Gastrocnemius medialis (tissue), 4 donors: Measurements from ENCODE around the gene JPH2. TPM values are rescaled to one million over a fixed set of nuclear protein-coding genes. Genes with fewer than 3 reads are reported as not detected.
A peak's percentile ranks its signal among the peaks of the same experiment; 100 is the strongest.

Experiments used
- ATAC-seq, 2 donors: fragments of 150-250 bp; one replicate each; pipeline ENCODE4 v1.9.1; 2016
- DNase-seq, 2 donors: peaks; one replicate each; pipeline ENCODE4 v3.0.0-alpha.2; 2019
- H3K27ac ChIP-seq, 4 donors: fragments of 200-600 bp; sonication (generic); 1 replicate in 1 of 4; 2 replicates in 3 of 4; pipeline ENCODE4 v1.5.1; 2016 to 2018; ENCODE audit warnings: mild to moderate bottlenecking in 2 of 4, moderate library complexity in 1 of 4
- H3K27me3 ChIP-seq, 3 donors: fragments of 200-600 bp; sonication (generic) in 2 of 3; 1 replicate in 1 of 3; 2 replicates in 2 of 3; pipeline versions ENCODE4 v1.5.1 to v1.6.0; 2016 to 2019; ENCODE audit warnings: mild to moderate bottlenecking in 1 of 3, moderate library complexity in 1 of 3
- H3K36me3 ChIP-seq, 2 donors: fragments of 200-600 bp; sonication (generic) in 1 of 2; one replicate each; pipeline ENCODE4 v1.5.1; 2017 to 2018
- H3K4me1 ChIP-seq, 2 donors: fragments of 200-600 bp; sonication (generic) in 1 of 2; one replicate each; pipeline ENCODE4 v1.5.1; 2016 to 2017; ENCODE audit warnings: mild to moderate bottlenecking in 2 of 2
- H3K4me3 ChIP-seq, 4 donors: fragments of 200-600 bp; sonication (generic) in 3 of 4; 1 replicate in 1 of 4; 2 replicates in 3 of 4; pipeline ENCODE4 v1.5.1; 2016 to 2019; ENCODE audit warnings: mild to moderate bottlenecking in 2 of 4
- H3K9me3 ChIP-seq, 3 donors: fragments of 200-600 bp; sonication (generic) in 2 of 3; 1 replicate in 1 of 3; 2 replicates in 2 of 3; pipeline ENCODE4 v1.5.1; 2016 to 2019
- POLR2A ChIP-seq, 2 donors: fragments of 450-650 bp; IDR thresholded peaks; one replicate each; pipeline ENCODE4 v1.6.1; 2017; ENCODE audit warnings: antibody characterized with exemption in 2 of 2, mild to moderate bottlenecking in 2 of 2, moderate library complexity in 2 of 2
- in situ Hi-C, 4 donors: fragments of 200-750 bp; cut with MboI; loops; one replicate each; pipeline versions ENCODE4 v1.15.0 to v1.8.0; 2017; ENCODE audit warnings: low sequenced_read_pairs in 4 of 4
- intact Hi-C: fragments of 100-400 bp; cut with DNase I; formaldehyde crosslinking; loops from one replicate; pipeline ENCODE4 v1.15.1; 2023; ENCODE audit warnings: low total_unique reads
- total RNA-seq, 4 donors: library from RNA; depleted of rRNA; stranded (reverse); fragments of >200 nt; gene quantifications; one replicate each; pipeline versions ENCODE4 v1.1.0 to v1.2.3, GENCODE V29; 2016
- TF ChIP-seq, protein P1 (sequence below), 5 experiments: fragments of 450-650 bp in 3 of 5; fragments of 200-600 bp in 2 of 5; sonication (generic) in 2 of 5; IDR thresholded peaks in 4 of 5; conservative IDR thresholded peaks in 1 of 5; 1 replicate in 4 of 5; 2 replicates in 1 of 5; pipeline ENCODE4 v1.5.1; 2016 to 2019; ENCODE audit warnings: antibody characterized with exemption in 5 of 5, mild to moderate bottlenecking in 3 of 5, moderate library complexity in 3 of 5

Gene JPH2
- total RNA-seq, 4 donors from 2014 or later, result 18.3 to 86.6 (median 38.0) TPM

GRCh38 chr20:44209686-44210405, 22.9 kb upstream of the JPH2 start:
- peak in 1 of 2 donors; percentile 1 for ATAC-seq

DNA sequence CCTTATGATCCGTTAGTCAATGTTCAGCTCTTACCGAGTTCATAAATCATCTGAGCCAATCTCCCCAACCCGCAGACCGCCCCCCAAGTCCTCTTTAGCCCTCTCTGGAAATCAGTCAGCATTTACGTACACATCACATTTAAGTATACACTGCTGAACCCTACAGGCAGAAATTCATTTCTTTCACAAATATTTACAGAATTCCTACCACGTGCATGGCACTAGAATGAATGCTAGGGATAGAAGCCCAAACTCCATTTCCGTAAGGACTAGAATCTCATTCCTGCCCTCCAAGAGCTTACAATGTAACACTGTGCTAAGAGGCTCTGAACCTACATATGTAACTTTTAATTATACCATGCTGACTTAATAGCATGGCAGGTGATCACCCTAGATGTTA, 21.8 kb upstream of the JPH2 start:
- in situ Hi-C loops, result loop anchor here (25.0 kb wide), 7 partner anchors 254 to 1154 kb away; partner anchors contain the start of genes KCNK15 (in 2 of the 4), PKIG (in 1 of the 4), SDC4 (in 1 of the 4) and SRSF6 (in 1 of the 4)
- Histone ChIP-seq H3K27ac (peak overlapping the region; percentile 97 to 100 (median 98)), H3K27me3 (no peaks in the 10 kb centered on the region), H3K9me3 (no peaks in the 10 kb centered on the region), H3K36me3 (no peaks in the 10 kb centered on the region), H3K4me1 (peaks cover 61 to 67% of the 10 kb centered on the region in 2 donors), H3K4me3 (peak overlapping the region; percentile 90 to 98 (median 95))
- ATAC-seq (no peak), DNase-seq (no peak)
- intact Hi-C loops, result loop anchor here (5.0 to 10.0 kb wide), 3 partner anchors 376 to 1149 kb away; partner anchors contain the start of genes IFT52 and PKIG
- TF ChIP-seq, protein P1, sequence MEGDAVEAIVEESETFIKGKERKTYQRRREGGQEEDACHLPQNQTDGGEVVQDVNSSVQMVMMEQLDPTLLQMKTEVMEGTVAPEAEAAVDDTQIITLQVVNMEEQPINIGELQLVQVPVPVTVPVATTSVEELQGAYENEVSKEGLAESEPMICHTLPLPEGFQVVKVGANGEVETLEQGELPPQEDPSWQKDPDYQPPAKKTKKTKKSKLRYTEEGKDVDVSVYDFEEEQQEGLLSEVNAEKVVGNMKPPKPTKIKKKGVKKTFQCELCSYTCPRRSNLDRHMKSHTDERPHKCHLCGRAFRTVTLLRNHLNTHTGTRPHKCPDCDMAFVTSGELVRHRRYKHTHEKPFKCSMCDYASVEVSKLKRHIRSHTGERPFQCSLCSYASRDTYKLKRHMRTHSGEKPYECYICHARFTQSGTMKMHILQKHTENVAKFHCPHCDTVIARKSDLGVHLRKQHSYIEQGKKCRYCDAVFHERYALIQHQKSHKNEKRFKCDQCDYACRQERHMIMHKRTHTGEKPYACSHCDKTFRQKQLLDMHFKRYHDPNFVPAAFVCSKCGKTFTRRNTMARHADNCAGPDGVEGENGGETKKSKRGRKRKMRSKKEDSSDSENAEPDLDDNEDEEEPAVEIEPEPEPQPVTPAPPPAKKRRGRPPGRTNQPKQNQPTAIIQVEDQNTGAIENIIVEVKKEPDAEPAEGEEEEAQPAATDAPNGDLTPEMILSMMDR (IDR thresholded peaks at IDR 0.05 in 4 of 5, conservative IDR thresholded peaks at IDR 0.05 in 1 of 5), result no peak
- TF ChIP-seq POLR2A (IDR thresholded peaks at IDR 0.05), result peak in 1 of 2 donors; percentile 49

More at GRCh38 chr20:44209686-44210405, 22.9 kb upstream of the JPH2 start:
- intact Hi-C loops, result loop anchor here (2.0 to 10.0 kb wide), 12 partner anchors 23 to 1762 kb away; partner anchors contain the start of genes IFT52, JPH2, PKIG and SERINC3
- peaks cover 51 to 57% of the 10 kb centered on the region in 2 donors for H3K4me1 ChIP-seq
- no peak for TF ChIP-seq POLR2A (IDR thresholded peaks at IDR 0.05)
- TF ChIP-seq, protein P1 (IDR thresholded peaks at IDR 0.05 in 4 of 5, conservative IDR thresholded peaks at IDR 0.05 in 1 of 5), result no peak
- peak overlapping the region; percentile 90 to 98 (median 95) for H3K4me3 ChIP-seq
- H3K9me3 ChIP-seq, result no peaks in the 10 kb centered on the region
- DNase-seq, result peak in 1 of 2 donors; percentile 43
- in situ Hi-C loops, result loop anchor here (10.0 to 25.0 kb wide), 8 partner anchors 252 to 1152 kb away; partner anchors contain the start of genes KCNK15 (in 2 of the 4), PKIG (in 1 of the 4), SDC4 (in 1 of the 4) and SRSF6 (in 1 of the 4)
- H3K27me3 ChIP-seq, result no peaks in the 10 kb centered on the region
- peak overlapping the region; percentile 97 to 100 (median 98) for H3K27ac ChIP-seq
- H3K36me3 ChIP-seq, result no peaks in the 10 kb centered on the region

DNA sequence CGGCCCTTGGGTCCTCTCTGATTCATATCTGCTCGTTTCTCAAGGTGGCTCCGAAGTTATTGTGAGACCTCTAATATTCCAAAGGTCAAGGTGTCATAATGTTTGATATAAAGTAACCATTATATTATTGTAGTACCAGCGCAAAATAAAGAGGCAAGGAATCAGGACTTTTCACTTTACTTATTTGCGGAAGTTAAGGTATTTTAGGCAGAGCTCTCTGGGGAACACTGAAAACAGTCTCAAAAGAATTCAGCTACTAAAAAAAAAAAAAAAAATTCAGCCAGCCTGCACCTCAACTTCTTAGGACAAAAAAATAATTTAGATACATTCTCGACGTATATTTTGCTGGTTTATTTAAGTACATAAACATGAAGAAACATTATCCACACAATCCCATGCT, 21.2 kb upstream of the JPH2 start:
- in situ Hi-C loops, result loop anchor here (25.0 kb wide), 7 partner anchors 254 to 1154 kb away; partner anchors contain the start of genes KCNK15 (in 2 of the 4), PKIG (in 1 of the 4), SDC4 (in 1 of the 4) and SRSF6 (in 1 of the 4)
- no peak for ATAC-seq
- peak overlapping the region; percentile 97 to 100 (median 98) for H3K27ac ChIP-seq

GRCh38 chr20:44207126-44207723, 20.2 kb upstream of the JPH2 start:
- DNase-seq, result no peak
- no peaks in the 10 kb centered on the region for H3K9me3 ChIP-seq
- H3K36me3 ChIP-seq, result peaks cover 0 to 3% of the 10 kb centered on the region in 2 donors
- no peaks in the 10 kb centered on the region for H3K27me3 ChIP-seq
- H3K4me1 ChIP-seq, result peaks cover 67 to 77% of the 10 kb centered on the region in 2 donors
- intact Hi-C loops, result loop anchor here (5.0 to 10.0 kb wide), 3 partner anchors 378 to 1150 kb away; partner anchors contain the start of genes IFT52 and PKIG
- peak; percentile 39 to 45 for ATAC-seq
- TF ChIP-seq POLR2A (IDR thresholded peaks at IDR 0.05), result peak; percentile 45 to 80
- TF ChIP-seq, protein P1 (IDR thresholded peaks at IDR 0.05 in 4 of 5, conservative IDR thresholded peaks at IDR 0.05 in 1 of 5), result no peak
- H3K27ac ChIP-seq, result peak overlapping the region; percentile 97 to 100 (median 98)
- H3K4me3 ChIP-seq, result peak overlapping the region; percentile 90 to 98 (median 95)
- in situ Hi-C loops, result loop anchor here (25.0 kb wide), 7 partner anchors 255 to 1155 kb away; partner anchors contain the start of genes KCNK15 (in 2 of the 4), PKIG (in 1 of the 4), SDC4 (in 1 of the 4) and SRSF6 (in 1 of the 4)

More for the DNA sequence above, 21.2 kb upstream of the JPH2 start:
- Histone ChIP-seq H3K9me3 (no peaks in the 10 kb centered on the region), H3K4me3 (peak overlapping the region; percentile 90 to 98 (median 95)), H3K27me3 (no peaks in the 10 kb centered on the region), H3K36me3 (no peaks in the 10 kb centered on the region), H3K4me1 (peaks cover 66 to 73% of the 10 kb centered on the region in 2 donors)
- intact Hi-C loops, result loop anchor here (5.0 to 10.0 kb wide), 3 partner anchors 377 to 1149 kb away; partner anchors contain the start of genes IFT52 and PKIG
- TF ChIP-seq POLR2A (IDR thresholded peaks at IDR 0.05), result no peak
- TF ChIP-seq, protein P1 (IDR thresholded peaks at IDR 0.05 in 4 of 5, conservative IDR thresholded peaks at IDR 0.05 in 1 of 5), result no peak
- DNase-seq, result no peak
